Measurements from ENCODE around the gene HIPK3. TPM values are rescaled to one million over a fixed set of nuclear protein-coding genes. Genes with fewer than 3 reads are reported as not detected.

The HIPK3 gene
- total RNA-seq, 1 experiment from 2014 or later, result 58.6 TPM

DNA sequence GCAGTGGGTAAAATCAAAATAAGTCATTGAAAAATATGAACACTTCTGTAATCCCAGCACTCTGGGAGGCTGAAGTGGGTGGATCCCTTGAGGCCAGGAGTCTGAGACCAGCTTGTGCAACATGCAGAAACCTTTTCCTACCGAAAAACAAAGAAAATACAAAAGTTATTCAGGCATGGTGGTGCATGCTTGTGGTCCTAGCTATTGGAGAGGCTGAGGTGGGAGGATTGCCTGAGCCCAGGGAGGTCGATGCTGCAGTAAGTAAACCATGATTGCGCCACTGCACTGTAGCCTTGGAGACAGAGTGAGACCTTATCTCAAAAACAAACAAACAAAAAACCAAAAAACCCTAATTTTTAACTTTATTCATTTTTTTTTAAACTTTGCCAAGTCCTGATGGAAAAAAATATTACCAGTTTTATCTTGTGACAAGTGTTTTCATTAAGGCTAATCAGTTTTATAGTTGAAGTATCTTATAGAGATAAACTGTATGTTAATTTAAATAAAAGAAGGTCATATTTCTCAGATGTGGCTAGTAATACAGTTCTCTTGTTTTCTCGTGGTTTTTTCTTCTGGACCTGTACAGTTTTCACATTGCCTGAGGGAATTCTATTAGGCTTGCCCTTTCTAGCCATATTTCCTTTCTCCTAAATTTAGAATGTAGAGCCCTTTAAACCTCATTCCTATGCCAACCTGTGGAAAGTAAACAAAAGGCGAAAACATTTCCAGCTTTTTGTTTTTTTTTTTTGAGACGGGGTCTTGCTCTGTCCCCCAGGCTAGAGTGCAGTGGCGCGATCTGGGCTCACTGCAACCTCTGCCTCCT, 9.4 kb downstream of the HIPK3 start:
- H3K36me3 ChIP-seq, result peaks cover 3% of the 10 kb centered on the region
- peak overlapping the region; percentile 41 for H3K27ac ChIP-seq
- H3K9me3 ChIP-seq (replicated peaks), result no peaks in the 10 kb centered on the region
- H3K4me3 ChIP-seq, result no peak overlapping the region
- DNase-seq (ENCODE audit: low read depth in 1 of 2, low spot score in 2 of 2), result peak in 1 of 2 experiments; percentile 12
- peaks cover 10% of the 10 kb centered on the region for H3K4me1 ChIP-seq (replicated peaks)
- H3K27me3 ChIP-seq (replicated peaks), result no peaks in the 10 kb centered on the region

DNA sequence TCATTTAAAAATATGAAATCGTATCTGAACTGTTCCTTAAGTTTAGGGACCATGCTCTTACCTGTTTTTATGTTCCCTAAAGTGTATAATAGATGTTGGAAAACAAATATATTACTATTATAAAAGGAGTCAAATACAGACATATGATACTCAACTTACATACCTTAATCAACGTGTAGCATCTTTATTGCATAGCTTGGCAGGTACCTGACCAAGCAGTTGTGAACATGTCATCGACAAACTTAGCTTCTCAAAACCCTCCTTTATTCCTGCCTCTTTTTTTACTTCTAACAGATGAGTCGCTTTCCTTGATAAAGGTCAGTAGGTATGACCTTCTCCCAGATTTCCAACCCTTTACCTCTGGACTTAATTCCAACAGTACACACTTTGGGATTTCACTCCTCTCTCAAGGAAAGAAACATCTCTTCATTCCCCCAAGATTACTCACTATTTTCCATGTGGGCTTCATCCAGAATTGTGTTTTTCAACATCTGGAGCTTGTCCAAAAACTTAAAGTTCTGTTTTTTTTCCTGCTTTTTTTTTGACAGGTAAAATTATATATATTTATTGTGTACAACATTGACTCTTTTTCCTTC, 11.9 kb downstream of the HIPK3 start:
- Histone ChIP-seq H3K27me3 (replicated peaks) (no peaks in the 10 kb centered on the region), H3K27ac (no peak overlapping the region), H3K4me3 (no peak overlapping the region), H3K9me3 (replicated peaks) (no peaks in the 10 kb centered on the region), H3K4me1 (replicated peaks) (peaks cover 6% of the 10 kb centered on the region), H3K36me3 (peaks cover 3% of the 10 kb centered on the region)
- no peak for DNase-seq (ENCODE audit: low read depth in 1 of 2, low spot score in 2 of 2)

DNA sequence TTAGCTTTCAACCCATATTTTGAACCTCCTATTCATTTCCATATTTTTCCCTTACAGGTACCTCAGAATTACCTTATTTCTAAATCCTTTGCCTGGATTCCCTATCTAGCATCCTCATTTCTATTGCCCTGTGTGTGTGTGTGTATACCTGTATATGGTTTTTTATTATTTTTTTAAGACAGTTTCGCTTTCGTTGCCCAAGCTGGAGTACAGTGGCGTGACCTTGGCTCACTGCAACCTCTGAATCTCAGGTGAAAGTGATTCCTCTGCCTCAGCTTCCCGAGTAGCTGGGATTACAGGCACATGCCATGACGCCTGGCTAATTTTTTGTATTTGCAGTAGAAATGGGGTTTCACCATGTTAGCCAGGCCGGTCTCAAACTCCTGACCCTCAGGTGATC, 12.6 kb downstream of the HIPK3 start:
- H3K4me1 ChIP-seq (replicated peaks), result peaks cover 6% of the 10 kb centered on the region
- no peak overlapping the region for H3K27ac ChIP-seq

DNA sequence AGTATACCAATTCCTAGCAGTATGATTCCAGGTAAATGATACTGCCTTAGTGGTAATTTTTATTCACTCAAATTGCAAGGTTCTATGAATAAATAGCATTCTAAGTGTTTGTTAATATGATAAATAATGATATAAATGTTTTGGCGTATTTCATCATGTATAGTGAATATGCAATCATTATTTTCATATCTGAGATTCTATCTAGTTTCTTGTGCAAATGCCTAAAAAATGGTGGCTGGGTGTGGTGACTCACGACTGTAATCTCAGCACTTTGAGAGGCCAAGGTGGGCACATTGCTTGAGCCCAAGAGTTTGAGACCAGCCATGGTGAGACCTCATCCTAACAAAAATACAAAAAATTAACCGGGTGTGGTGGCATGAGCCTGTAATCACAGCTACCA, 13.9 kb downstream of the HIPK3 start:
- no peak for DNase-seq (ENCODE audit: low read depth in 1 of 2, low spot score in 2 of 2)
- no peaks in the 10 kb centered on the region for H3K9me3 ChIP-seq (replicated peaks)
- no peak overlapping the region for H3K27ac ChIP-seq
- peaks cover 6% of the 10 kb centered on the region for H3K4me1 ChIP-seq (replicated peaks)
- H3K36me3 ChIP-seq, result peaks cover 3% of the 10 kb centered on the region
- H3K4me3 ChIP-seq, result no peak overlapping the region
- H3K27me3 ChIP-seq (replicated peaks), result no peaks in the 10 kb centered on the region

More for the DNA sequence above, 12.6 kb downstream of the HIPK3 start:
- no peak for DNase-seq (ENCODE audit: low read depth in 1 of 2, low spot score in 2 of 2)
- peaks cover 3% of the 10 kb centered on the region for H3K36me3 ChIP-seq
- no peaks in the 10 kb centered on the region for H3K9me3 ChIP-seq (replicated peaks)
- no peak overlapping the region for H3K4me3 ChIP-seq
- H3K27me3 ChIP-seq (replicated peaks), result no peaks in the 10 kb centered on the region

DNA sequence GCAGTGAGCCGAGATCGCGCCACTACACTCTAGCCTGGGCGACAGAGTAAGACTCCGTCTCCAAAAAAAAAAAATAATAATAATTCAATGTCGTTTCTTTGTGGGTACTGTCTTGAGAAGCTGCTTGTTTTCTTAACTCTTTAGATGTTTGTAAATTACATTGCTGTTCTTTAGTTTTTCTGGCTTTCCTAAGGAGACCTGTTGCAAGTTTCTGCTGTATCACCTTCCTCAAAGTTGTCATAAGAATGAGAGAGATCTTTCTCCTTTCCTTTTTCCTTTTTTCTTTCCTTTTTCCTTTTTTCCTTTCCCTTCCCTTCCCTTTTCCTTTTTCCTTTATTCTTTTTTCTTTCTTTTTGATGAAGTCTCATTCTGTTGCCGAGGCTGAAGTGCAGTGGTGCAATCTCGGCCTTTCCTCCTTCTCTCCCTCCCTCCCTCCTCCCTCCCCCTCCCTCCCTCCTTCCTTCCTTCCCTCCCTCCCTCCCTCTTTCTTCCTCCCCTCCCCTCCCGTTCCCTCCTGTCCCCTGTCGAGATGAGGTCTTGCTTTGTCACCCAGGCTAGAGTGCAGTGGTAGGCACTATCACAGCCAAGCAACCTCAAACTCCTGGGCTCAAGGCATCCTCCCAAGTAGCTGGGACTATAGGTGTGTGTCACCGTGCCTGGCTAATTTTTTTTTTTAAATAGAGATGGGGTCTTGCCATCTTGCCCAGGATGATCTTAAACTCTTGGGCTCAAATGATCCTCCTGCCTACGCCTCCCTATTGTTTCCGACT, 15.3 kb downstream of the HIPK3 start:
- Histone ChIP-seq H3K4me1 (replicated peaks) (peaks cover 6% of the 10 kb centered on the region), H3K4me3 (no peak overlapping the region), H3K27ac (no peak overlapping the region), H3K36me3 (peaks cover 3% of the 10 kb centered on the region), H3K9me3 (replicated peaks) (no peaks in the 10 kb centered on the region), H3K27me3 (replicated peaks) (no peaks in the 10 kb centered on the region)
- DNase-seq (ENCODE audit: low read depth in 1 of 2, low spot score in 2 of 2), result no peak

DNA sequence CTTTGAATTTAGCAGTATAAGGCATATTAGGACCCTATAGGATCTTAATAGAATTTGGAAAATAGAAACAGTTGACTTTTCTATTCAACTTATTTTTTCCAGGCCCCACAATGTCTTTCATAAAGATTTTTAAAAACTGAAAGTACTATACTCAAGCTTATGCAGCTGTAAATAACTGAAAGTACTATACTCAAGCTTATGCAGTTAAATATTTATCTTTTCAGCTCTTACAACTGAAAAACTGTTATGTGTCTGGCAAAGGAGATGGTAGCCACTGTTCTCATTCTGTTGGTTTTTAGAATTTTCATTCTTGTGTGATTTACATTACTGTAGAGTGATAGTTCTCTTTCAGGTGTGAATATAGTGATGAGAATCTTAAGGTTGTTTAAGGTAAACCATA, 16.5 kb downstream of the HIPK3 start:
- Histone ChIP-seq H3K9me3 (replicated peaks) (no peaks in the 10 kb centered on the region), H3K27me3 (replicated peaks) (no peaks in the 10 kb centered on the region), H3K4me1 (replicated peaks) (peaks cover 6% of the 10 kb centered on the region), H3K4me3 (no peak overlapping the region), H3K36me3 (peaks cover 3% of the 10 kb centered on the region), H3K27ac (no peak overlapping the region)
- no peak for DNase-seq (ENCODE audit: low read depth in 1 of 2, low spot score in 2 of 2)

DNA sequence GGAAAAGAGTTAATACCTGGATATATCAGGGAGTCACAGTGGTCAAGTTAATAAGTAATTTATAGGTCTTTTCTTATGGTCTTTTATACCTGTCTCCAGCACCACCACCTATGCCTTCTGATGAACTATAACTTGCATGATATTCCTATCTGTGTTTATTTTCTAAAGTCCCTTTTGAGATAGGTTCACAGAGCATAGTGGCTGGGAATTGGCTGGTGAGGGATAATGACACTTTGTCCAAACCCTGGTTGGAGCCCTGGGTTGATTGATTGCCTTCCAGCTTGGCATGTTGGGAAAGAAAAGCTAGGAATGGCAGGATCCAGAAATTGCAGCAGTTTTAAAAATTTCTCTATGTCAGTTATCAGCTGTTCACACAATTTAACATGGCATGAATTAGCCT, 23.2 kb downstream of the HIPK3 start:
- no peak for DNase-seq (ENCODE audit: low read depth in 1 of 2, low spot score in 2 of 2)
- Histone ChIP-seq H3K27ac (no peak overlapping the region), H3K9me3 (replicated peaks) (no peaks in the 10 kb centered on the region), H3K36me3 (no peaks in the 10 kb centered on the region), H3K4me3 (no peak overlapping the region), H3K27me3 (replicated peaks) (no peaks in the 10 kb centered on the region), H3K4me1 (replicated peaks) (no peaks in the 10 kb centered on the region)

DNA sequence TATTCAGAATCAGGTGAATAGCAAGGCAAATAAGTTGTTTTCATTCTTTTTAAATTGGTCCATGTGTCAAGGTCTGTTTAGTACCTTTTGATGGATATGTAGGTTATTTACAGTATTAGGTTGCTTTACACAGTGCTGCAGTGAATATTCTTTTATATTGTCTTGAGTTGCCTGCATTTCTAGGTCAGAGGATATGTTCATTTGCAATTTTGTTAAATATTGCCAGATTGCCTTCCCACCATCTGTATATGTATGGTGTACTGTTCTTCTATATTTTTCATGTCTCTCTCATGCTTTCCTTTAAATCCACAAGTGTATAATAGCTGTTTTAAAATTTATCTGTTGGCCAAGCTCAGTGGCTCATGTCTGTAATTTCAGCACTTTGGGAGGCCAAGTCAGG, 24.6 kb downstream of the HIPK3 start:
- H3K9me3 ChIP-seq (replicated peaks), result no peaks in the 10 kb centered on the region
- no peaks in the 10 kb centered on the region for H3K27me3 ChIP-seq (replicated peaks)
- no peaks in the 10 kb centered on the region for H3K4me1 ChIP-seq (replicated peaks)
- peaks cover 5% of the 10 kb centered on the region for H3K36me3 ChIP-seq
- H3K27ac ChIP-seq, result no peak overlapping the region
- H3K4me3 ChIP-seq, result no peak overlapping the region
- no peak for DNase-seq (ENCODE audit: low read depth in 1 of 2, low spot score in 2 of 2)

DNA sequence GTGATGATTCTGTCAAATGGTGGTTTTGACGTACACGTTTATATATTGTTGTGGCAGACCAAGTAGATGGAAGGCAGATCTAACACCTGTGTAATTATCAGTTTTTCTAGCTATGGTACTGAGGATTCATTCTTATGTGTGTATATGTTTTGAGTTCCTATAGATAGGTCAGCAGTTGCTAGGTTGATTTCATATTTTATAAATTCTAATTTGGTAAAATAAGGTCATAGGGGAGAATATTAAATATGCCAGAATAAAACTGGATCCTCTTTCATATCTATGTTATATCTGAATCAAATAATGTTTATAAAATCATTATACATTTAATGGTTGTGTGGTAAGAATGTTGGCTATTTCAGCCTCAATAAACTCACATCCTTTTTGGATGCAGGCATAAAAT, 27.6 kb downstream of the HIPK3 start:
- Histone ChIP-seq H3K9me3 (replicated peaks) (no peaks in the 10 kb centered on the region), H3K4me1 (replicated peaks) (no peaks in the 10 kb centered on the region), H3K4me3 (no peak overlapping the region), H3K36me3 (peaks cover 15% of the 10 kb centered on the region), H3K27ac (no peak overlapping the region), H3K27me3 (replicated peaks) (no peaks in the 10 kb centered on the region)
- DNase-seq (ENCODE audit: low read depth in 1 of 2, low spot score in 2 of 2), result no peak

DNA sequence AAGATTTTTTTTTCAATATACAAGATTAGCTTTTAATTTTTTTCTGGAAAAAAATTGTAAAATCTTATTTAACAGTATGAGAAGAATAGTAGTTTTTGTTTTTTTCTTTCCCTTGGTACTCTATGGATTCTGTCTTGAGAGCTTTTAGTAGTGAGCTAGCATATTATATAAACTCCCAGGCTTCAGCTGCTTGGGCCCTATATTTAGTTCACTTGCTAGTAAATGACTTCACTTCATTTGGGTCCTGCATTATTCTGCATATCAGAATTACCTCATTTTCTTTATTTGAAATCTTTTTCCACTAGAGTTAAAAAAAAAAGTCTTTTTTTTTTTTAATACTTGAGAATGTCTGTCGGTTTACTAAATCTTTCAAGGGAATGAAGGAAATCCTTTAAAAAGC, 33.1 kb downstream of the HIPK3 start:
- DNase-seq (ENCODE audit: low read depth in 1 of 2, low spot score in 2 of 2), result no peak
- no peaks in the 10 kb centered on the region for H3K4me1 ChIP-seq (replicated peaks)
- no peaks in the 10 kb centered on the region for H3K9me3 ChIP-seq (replicated peaks)
- H3K4me3 ChIP-seq, result no peak overlapping the region
- peaks cover 22% of the 10 kb centered on the region for H3K36me3 ChIP-seq
- no peak overlapping the region for H3K27ac ChIP-seq
- no peaks in the 10 kb centered on the region; the same call in 1 of the 2 replicates for H3K27me3 ChIP-seq (replicated peaks)

DNA sequence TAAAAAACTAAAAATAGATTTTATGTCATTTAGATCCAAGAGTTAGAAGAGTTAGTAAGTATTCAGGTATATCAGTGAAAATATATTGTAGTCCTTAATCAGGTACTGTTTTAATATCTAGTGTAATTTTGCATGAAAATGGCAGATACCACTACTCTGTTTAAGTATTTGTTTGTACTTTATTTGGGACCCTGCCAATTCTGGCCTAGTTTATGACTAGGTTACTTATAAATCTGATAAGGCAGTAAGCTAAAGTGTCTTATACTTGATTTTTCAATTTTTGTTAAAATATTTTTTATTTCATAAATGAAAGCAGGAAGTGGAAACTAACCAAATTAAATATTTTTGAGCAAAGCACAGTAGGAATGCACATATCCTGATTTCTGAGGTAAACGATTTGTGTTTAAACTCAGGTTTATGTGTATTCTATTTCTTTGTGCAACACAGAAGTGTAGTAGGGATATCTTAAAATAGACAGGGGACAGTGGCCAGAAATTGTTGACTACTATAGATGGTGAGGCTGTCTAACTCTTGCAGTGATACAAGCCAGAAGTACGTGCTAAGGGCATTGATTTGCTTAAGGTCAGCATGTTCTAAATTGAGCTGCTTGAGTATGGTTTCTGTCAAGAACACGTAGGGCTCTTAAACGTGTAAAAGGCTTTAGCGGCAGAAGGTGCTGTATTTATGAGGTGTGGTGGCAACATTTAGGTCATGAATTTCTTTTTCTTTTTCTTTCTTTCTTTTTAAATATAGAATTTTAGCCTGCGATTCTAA, 34.0 kb downstream of the HIPK3 start:
- H3K27me3 ChIP-seq (replicated peaks), result no peaks in the 10 kb centered on the region; the same call in 1 of the 2 replicates
- peaks cover under 1% of the 10 kb centered on the region; the same call in 1 of the 2 replicates for H3K9me3 ChIP-seq (replicated peaks)
- H3K4me3 ChIP-seq, result no peak overlapping the region
- DNase-seq (ENCODE audit: low read depth in 1 of 2, low spot score in 2 of 2), result no peak
- H3K4me1 ChIP-seq (replicated peaks), result no peaks in the 10 kb centered on the region
- no peak overlapping the region for H3K27ac ChIP-seq
- H3K36me3 ChIP-seq, result peaks cover 24% of the 10 kb centered on the region

DNA sequence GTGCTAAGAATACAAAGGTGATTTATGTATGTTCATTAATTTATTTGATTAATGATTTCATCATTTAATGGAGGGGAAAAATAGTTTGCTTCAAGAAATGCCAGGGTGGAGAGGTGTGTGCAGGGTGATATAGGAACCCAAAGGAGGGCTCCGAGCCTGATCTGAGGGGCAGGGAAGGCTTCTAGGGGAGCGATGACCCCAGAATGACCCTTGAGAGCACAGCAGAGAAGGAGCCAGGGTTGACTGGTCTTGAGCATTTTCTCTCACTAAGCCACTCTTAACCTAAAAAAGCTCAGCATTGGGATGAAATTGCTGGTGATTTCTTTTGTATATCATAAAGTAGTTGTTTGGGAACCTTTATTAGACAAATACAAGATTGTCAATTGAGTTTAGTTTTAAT, 35.1 kb downstream of the HIPK3 start:
- Histone ChIP-seq H3K36me3 (peaks cover 21% of the 10 kb centered on the region), H3K27me3 (replicated peaks) (no peaks in the 10 kb centered on the region; the same call in 1 of the 2 replicates), H3K9me3 (replicated peaks) (peaks cover 3% of the 10 kb centered on the region; the same call in 1 of the 2 replicates), H3K4me3 (no peak overlapping the region), H3K4me1 (replicated peaks) (no peaks in the 10 kb centered on the region), H3K27ac (no peak overlapping the region)
- DNase-seq (ENCODE audit: low read depth in 1 of 2, low spot score in 2 of 2), result no peak

DNA sequence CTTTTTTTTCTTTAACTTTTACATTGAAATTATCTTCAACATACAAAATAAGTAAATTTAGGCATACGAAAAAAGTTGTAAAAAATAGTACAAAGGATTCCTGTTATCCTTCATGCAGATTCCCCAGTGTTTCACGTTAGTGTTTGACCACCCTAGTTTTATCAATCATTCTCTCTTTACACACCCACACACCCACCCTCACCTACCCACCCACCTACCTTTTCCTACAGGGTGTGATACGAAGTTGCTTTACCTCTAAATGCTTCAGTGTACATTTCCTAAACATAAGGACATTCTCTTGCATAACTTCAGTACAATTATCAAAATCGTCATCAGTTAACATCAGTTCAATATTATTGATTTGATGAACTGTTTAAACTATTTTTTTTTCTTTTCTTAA, 37.0 kb downstream of the HIPK3 start:
- no peak overlapping the region for H3K27ac ChIP-seq

More for the DNA sequence above, 37.0 kb downstream of the HIPK3 start:
- no peaks in the 10 kb centered on the region; the same call in 1 of the 2 replicates for H3K27me3 ChIP-seq (replicated peaks)
- H3K9me3 ChIP-seq (replicated peaks), result peaks cover 3% of the 10 kb centered on the region
- H3K4me1 ChIP-seq (replicated peaks), result no peaks in the 10 kb centered on the region
- H3K4me3 ChIP-seq, result no peak overlapping the region
- peaks cover 29% of the 10 kb centered on the region for H3K36me3 ChIP-seq
- no peak for DNase-seq (ENCODE audit: low read depth in 1 of 2, low spot score in 2 of 2)
